COLO668 (cell line): ENCODE data around the gene TMEM59L.
A peak's percentile ranks its signal among the peaks of the same experiment; 100 is the strongest.
"Not testable (repeated sequence)": the region's sequence is repeated elsewhere in the genome, so short reads cannot be mapped to it uniquely, and the experiment has no call there.

Source experiments
- DNase-seq: peaks from one replicate; lab custom pipeline; 2025; ENCODE audit not compliant: unreplicated experiment; lab: John Stamatoyannopoulos, UW

Gene TMEM59L

DNA sequence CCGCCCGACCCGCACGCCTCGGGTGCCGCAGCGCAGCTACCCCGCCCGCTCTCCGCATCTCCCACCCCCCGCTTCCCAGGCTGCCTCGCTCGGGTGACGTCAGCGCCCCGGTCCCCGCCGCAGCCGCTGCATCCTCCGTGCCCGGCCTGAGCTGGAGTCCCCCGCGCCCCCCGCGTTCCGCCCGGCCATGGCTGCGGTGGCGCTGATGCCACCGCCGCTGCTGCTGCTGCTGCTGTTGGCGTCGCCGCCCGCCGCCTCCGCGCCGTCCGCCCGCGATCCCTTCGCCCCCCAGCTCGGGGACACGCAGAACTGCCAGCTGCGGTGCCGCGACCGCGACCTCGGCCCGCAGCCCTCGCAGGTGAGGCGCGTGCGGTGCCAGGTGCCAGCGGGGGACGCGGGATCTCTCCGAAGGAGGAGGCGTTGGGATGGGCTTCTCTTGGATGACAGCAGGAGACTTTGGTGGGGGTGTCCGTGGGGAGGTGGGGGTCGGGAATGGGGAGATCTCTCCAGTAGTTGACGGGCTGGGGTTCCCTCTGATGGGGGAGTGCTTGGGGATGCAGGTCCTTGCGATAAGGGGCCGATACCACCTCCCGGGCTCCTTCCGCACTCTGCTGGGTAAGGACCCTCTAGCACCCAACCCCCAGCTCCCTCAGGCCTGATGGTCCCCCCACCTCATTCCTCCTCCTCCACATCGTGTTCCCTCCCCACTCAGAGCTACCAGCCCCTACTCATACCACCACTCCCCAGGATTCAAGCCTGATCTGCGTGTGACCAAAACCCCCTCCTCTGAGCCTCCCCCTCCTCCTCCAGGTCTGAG, at the start of gene TMEM59L:
Gene TMEM59L, plus strand, starts transcription at position 99 of the 817 bp plus-strand sequence. Its CDS starts 89 bp downstream, at position 188.
- DNase-seq, result peak; percentile 27

GRCh38 chr19:18566953-18567352, 45.7 kb upstream of the TMEM59L start:
- DNase-seq, result no peak

DNA sequence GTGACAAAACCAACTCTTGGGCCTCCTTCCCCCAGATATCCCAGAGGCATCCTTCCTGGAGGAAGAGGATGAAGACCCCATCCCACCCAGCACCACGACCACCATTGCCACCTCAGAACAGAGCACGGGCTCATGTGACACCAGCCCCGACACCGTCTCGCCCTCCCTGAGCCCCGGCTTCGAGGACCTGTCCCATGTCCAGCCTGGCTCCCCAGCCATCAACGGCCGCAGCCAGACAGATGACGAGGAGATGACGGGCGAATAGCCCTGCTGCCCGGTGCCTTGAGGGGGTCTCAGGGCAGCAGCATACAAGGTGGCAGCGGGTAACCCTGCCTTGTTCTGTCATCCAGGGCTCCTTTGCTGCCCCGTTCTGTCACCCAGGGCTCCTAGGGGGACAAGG, 44.3 kb upstream of the TMEM59L start:
- no peak for DNase-seq

DNA sequence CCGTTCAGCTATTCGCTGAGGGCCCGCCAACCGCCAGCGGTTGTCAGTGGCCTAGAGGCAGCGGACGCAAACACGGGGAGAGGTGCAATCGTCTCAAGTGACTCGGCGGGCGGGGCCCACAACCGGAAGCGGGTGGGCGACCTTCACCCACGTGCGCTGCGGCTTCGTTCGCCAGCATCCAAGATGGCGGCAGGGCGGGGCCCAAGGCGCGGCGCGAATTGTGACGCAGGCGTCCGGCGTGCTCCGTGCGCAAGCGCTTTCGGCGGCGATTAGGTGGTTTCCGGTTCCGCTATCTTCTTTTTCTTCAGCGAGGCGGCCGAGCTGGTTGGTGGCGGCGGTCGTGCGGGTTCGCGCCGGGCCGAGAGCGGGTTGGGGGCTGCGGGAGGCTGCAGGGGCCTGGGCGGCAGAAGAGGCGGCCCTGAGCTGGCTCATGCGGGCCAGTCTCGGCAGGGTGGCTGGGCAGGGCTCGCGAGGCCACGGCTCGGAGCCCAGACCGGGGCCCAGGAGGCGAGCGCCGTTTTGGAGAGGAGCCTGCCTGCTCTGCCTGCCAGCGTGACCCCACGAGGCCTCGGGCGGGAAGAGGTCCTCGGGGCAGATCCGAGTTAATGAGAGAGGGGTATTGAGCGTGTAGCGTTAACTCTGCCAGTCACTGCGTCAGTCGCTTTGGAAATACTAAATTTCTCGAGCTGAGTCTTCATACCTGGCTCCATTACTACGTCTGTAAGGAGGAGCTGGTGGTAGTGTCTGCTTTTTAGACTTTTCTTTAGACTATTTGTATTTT, 40.9 kb upstream of the TMEM59L start, which contains the start of gene UBA52:
Gene UBA52, plus strand, starts transcription at position 294 of the 781 bp plus-strand sequence. CDS start 1,444 bp downstream, outside the sequence.
- DNase-seq, result peak; percentile 98

- no peak for DNase-seq
Measured at GRCh38 chr19:18574691-18575291, 37.9 kb upstream of the TMEM59L start.

GRCh38 chr19:18576383-18576782, 36.3 kb upstream of the TMEM59L start:
- DNase-seq, result no peak

DNA sequence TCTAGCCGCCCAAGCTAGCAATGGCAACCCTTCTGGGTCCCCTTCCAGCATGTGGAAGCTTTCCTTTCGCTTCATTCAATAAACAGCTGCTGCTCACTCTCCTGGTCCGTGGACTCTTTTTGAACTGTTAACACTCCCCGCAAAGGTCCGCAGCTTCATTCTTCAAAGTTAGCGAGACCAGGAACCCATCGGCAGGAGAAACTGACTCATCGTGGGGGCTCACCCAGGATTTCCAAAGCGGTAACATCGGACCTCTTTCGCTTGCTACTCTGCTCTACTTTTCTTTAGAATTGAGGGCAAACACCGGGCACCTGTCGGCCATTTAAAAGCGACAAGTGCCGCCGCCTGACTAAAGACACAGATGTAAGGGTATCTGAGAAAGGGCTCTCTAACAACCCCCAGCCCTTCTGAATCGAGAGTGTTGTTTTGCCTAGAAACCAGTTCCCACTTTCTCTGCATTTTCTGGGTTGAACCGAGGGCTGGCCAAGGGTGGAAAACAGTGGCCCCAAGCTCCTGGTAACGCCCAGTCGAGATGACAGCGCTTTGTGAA, 35.2 kb upstream of the TMEM59L start:
- DNase-seq, result no peak

DNA sequence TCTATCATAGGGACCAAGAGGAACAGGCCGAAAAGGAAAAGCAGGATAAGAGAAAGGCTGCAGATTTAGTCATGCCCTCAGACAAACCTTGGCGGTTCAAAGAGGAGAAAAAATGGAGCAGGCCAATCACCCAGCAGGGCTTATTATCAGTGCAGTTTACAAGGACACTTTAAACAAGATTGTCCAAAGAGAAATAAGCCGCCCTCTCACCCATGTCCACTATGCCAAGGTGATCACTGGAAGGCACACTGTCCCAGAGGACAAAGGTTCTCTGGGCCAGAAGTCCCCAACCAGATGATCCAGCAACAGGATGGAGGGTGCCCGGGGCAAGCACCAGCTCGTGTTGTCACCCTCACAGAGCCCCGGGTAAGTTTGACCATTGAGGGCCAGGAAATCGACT, 32.4 kb upstream of the TMEM59L start:
- DNase-seq, result no peak

DNA sequence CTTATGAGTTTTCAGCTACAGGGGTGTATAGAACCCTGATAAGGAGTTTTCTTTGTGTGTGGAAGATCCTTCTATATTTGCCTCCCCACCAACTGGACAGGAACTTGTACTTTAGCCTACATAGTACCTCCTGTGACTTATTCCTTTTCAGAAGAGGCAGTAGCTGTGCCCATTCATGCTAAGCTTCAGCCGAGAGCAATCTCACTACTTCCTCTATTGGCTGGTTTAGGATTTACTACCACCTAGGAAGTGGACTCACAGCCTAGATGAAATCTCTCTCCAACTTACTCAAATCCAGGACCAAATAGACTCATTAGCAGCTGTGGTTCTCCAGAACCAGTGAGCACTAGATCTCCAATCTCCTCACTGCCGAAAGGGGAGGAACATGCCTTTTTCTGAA, 26.4 kb upstream of the TMEM59L start:
- DNase-seq, result no peak

GRCh38 chr19:18587561-18587960, 25.1 kb upstream of the TMEM59L start:
- DNase-seq, result no peak

- DNase-seq, result no peak
Measured at GRCh38 chr19:18587962-18588610, 24.6 kb upstream of the TMEM59L start.

DNA sequence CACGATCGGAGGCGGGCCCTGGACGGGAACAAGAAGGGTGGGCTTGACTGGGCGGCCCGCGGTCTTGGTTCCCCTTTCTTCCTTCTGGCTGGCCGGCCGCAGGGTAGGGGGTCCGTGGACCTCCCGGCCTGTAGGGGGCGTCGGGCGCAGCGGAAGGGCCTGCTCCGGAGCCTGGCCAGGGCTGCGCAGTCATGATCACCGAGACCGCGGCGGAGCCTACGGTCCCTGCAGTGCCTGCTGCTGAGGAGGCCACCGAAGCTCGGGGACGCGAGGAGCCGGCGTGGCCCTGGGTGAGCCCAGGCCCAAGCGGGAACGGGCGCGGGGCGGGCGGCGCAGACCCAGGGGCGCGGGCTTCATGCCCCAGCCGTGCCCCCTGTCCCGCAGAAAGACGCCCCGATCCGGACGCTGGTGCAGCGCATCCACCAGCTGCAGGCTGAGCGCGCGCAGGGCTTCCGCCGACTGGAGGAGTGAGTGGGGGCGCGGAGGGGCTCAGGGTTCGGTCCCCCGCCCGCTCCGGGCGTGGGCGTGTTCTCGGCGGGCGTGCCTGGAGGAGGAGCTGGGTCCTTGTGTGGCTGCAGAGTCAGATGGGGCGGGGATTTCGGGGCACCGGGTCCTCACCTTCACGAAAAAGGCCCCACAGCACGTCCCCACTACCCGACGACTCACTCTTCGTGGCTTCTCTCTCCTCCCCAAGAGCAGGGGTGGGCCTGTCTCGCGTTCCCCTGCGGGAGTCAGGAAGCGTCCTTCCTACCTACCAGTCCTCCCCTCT, 23.9 kb upstream of the TMEM59L start, which contains the start of gene REX1BD:
Gene REX1BD, plus strand, starts transcription at position 188 of the 769 bp plus-strand sequence. Its CDS starts 4 bp downstream, at position 192.
- peak; percentile 87 for DNase-seq

DNA sequence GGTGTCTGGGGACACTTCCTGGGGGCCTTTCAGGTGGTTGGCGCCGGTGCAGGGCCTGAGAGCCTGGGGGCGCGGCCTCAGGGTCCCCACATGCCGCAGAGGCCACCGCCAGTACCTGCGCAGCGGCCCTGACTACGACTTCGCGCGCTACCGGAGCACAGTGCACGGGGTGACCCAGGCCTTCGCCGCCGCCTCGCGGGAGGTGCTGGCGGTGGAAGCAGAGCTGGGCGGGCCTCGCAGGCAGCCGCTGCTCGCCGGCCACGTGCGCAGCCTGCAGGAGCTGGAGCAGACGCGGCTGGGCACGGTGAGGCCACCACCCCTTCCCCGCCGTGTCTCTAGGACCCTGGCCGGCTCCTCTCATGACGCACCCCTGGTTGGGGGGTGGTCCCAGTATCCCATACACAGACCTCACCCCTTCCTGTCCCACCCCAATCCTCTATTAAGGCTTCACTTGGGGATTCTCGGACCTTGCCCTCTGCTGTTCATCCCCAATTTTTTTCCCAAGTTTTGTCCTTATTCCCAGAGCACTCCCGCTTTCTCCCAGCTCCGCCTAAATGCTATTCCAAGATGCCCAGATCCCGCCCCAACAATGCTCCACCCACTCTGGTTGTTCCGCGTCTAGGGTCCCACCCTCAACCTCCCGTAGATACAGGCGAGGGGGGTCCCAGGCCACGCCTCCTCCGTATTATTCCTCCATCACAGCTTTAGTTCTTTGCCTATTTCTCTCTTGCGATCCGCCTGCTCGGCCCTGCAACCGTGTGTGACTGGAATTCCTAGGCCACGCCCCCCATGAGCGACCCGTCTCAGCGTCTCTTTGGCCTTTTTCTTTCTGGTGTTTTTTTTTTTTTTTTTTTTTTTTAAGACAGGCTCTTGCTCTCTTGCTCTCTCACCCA, 23.0 kb upstream of the TMEM59L start:
- DNase-seq, result peak; percentile 86

DNA sequence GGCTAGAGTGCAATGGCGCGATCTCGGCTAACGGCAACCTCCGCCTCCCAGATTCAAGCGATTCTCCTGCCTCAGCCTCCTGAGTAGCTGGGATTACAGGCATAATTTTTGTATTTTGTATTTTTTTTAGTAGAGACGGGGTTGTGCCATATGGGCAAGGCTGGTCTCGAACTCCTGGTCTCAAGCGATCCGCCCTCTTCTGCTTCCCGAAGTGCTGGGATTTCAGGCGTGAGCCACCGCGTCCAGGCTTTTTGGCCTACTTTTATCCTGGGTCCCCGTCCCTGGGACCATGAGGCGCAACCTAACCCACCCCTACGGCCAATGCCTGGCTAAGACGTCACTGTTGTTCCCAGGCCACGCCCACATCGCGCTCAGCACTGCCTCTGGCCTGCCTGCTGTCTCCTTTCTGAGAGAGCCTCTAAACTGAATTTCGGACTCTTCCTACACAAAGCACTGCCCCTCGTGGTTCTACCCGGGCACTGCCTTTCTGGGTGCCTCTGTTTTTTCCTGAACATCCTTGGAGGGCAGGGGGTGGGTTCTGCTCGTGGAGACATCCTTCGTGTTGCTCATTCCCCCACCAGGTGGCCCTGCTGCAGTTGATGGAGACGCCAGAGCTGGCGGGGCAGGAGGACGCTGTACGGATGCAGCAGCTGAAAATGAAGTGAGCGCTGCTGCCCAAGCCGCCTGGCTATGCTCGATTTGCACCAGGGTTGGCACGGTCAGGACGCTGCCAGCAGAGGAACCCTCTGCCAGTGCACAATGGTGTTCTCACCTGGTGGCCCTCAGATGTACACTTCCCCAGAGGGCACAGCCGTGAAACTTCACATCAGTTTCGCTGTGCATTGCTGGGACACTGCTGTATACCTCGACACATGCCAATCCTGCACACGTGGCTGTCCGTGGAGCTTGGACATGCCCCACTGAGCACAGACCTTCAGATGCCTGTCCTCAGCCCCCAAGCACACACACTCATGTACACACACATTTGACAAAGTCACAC, 22.1 kb upstream of the TMEM59L start:
- DNase-seq, result no peak

- no peak for DNase-seq
Measured at GRCh38 chr19:18591735-18592385, 20.8 kb upstream of the TMEM59L start.

- not testable (repeated sequence) for DNase-seq
Measured at GRCh38 chr19:18592732-18593131, 19.9 kb upstream of the TMEM59L start.
